HG03521 (cell line): ENCODE data around the gene AQP12A.

Experiments
- ATAC-seq: cut with Tn5 transposase; IDR thresholded peaks from one replicate; pipeline ENCODE4 v1.9.1; 2021; ENCODE audit warnings: mild to moderate bottlenecking, moderate library complexity; ENCODE audit not compliant: unreplicated experiment

The AQP12A gene

GRCh38 chr2:240733803-240734495 lies 42.3 kb downstream of the AQP12A start:
- ATAC-seq: no peak

- no peak for ATAC-seq
These were observed 43.1 kb downstream of the AQP12A start for GRCh38 chr2:240734756-240735155.

- no peak for ATAC-seq
These were observed 43.8 kb downstream of the AQP12A start for GRCh38 chr2:240735476-240735875.

GRCh38 chr2:240736281-240737250 lies 44.9 kb downstream of the AQP12A start:
- ATAC-seq: no peak

GRCh38 chr2:240737512-240737911 lies 45.8 kb downstream of the AQP12A start:
- ATAC-seq: no peak

GRCh38 chr2:240737958-240738357 lies 46.3 kb downstream of the AQP12A start:
- ATAC-seq: no peak

- ATAC-seq: no peak
These were observed 48.1 kb downstream of the AQP12A start for GRCh38 chr2:240739797-240740196.

GRCh38 chr2:240741091-240741490 lies 49.4 kb downstream of the AQP12A start:
- ATAC-seq: no peak

- ATAC-seq: no peak
These were observed 51.0 kb downstream of the AQP12A start for GRCh38 chr2:240742602-240743095.

- ATAC-seq: no peak
These were observed 53.8 kb downstream of the AQP12A start for GRCh38 chr2:240745456-240745855.

- ATAC-seq: no peak
These were observed 54.3 kb downstream of the AQP12A start for GRCh38 chr2:240745962-240746361.

GRCh38 chr2:240746671-240747070 lies 55.0 kb downstream of the AQP12A start:
- no peak for ATAC-seq

GRCh38 chr2:240747256-240747655 lies 55.6 kb downstream of the AQP12A start:
- ATAC-seq: no peak
